WTC11 (cell line): ENCODE results near the gene CELSR1.

Experiments used
- CBFB ChIP-seq: sonication (generic); formaldehyde crosslinking; IDR thresholded peaks from 2 replicates; pipeline ENCODE4 v1.8.1; 2022; ENCODE audit warnings: mild to moderate bottlenecking, low read depth, missing genetic modification reagents
- CREM ChIP-seq: sonication (generic); formaldehyde crosslinking; IDR thresholded peaks from 2 replicates; pipeline ENCODE4 v1.8.1; 2022; ENCODE audit warnings: mild to moderate bottlenecking, missing genetic modification reagents, moderate library complexity
- FOXJ3 ChIP-seq: sonication (generic); formaldehyde crosslinking; IDR thresholded peaks from 2 replicates; pipeline ENCODE4 v1.9.0; 2021; ENCODE audit warnings: missing genetic modification reagents, mild to moderate bottlenecking, borderline replicate concordance
- IRF2 ChIP-seq: sonication (generic); formaldehyde crosslinking; IDR thresholded peaks from 2 replicates; pipeline ENCODE4 v1.8.0; 2022; ENCODE audit warnings: low read depth, missing genetic modification reagents, borderline replicate concordance
- NR2C2 ChIP-seq: sonication (generic); formaldehyde crosslinking; IDR thresholded peaks from 2 replicates; pipeline ENCODE4 v1.8.0; 2022; ENCODE audit warnings: mild to moderate bottlenecking, missing genetic modification reagents
- SMAD3 ChIP-seq: sonication (generic); formaldehyde crosslinking; IDR thresholded peaks from 2 replicates; pipeline ENCODE4 v1.8.0; 2022; ENCODE audit warnings: missing genetic modification reagents, mild to moderate bottlenecking, borderline replicate concordance
- TP53 ChIP-seq: sonication (generic); formaldehyde crosslinking; IDR thresholded peaks from 2 replicates; pipeline ENCODE4 v1.8.1; 2023; ENCODE audit warnings: mild to moderate bottlenecking, missing genetic modification reagents
- ZNF219 ChIP-seq: sonication (generic); formaldehyde crosslinking; IDR thresholded peaks from 2 replicates; pipeline ENCODE4 v1.8.0; 2023; ENCODE audit warnings: missing genetic modification reagents, mild to moderate bottlenecking, borderline replicate concordance
- TF ChIP-seq, protein P1 (sequence below): fragments of 200-600 bp; IDR thresholded peaks from 2 replicates; pipeline ENCODE4 v1.8.0; 2022; ENCODE audit warnings: antibody characterized with exemption
- TF ChIP-seq, protein P2 (sequence below): sonication (generic); formaldehyde crosslinking; IDR thresholded peaks from 2 replicates; pipeline ENCODE4 v1.8.1; 2023; ENCODE audit warnings: mild to moderate bottlenecking, missing genetic modification reagents, moderate library complexity
- TF ChIP-seq, protein P3 (sequence below): sonication (generic); formaldehyde crosslinking; IDR thresholded peaks from 2 replicates; pipeline ENCODE4 v1.8.1; 2022; ENCODE audit warnings: low read depth, missing genetic modification reagents, borderline replicate concordance
- TF ChIP-seq, protein P4 (sequence below): sonication (generic); formaldehyde crosslinking; conservative IDR thresholded peaks from 2 replicates; pipeline ENCODE4 v1.8.1; 2022; ENCODE audit warnings: mild to moderate bottlenecking, missing genetic modification reagents

DNA sequence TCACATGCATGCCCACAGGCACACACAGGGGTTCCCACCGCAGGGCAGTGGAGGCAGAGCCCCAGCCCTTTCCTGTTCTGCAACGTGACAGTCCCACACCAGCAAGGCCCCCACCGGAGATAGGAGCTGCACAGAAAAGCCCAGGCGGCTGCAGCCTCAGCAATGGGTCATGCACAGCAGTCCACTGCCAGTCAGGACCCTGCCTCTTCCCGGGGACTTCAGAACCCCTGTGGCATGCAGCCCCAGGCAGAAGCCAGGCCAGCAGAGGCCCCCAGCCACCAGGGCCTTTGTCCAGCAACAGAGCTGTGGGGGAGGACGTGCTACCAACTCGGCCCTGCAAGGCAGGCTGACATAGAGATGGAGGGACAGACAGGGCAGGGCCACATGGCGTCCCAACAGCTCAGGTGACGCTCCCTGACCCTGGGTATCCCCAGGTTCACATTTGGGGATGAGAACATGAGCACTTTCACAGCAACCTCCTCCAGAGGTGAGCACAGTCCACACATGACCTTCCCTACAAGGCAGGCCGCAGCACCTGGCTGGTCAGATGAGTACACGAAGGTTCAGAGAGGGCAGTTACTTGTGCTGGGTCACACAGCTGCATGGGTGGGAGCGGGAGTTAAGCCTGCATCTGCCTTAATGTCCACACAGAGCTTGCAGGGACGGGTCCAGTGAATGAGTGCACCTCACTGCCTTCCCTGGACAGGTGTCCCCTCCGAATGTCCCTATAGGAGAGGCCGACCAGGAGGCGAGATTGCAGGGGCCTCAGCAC, 87.3 kb downstream of the CELSR1 start:
- TF ChIP-seq SMAD3 (no peak), CREM (CRISPR knock-in tag) (no peak), FOXJ3 (CRISPR knock-in tag) (no peak), IRF2 (no peak), NR2C2 (CRISPR knock-in tag) (no peak), CBFB (CRISPR knock-in tag) (no peak), ZNF219 (CRISPR knock-in tag) (no peak), TP53 (CRISPR knock-in tag) (no peak)
- TF ChIP-seq, protein P1, sequence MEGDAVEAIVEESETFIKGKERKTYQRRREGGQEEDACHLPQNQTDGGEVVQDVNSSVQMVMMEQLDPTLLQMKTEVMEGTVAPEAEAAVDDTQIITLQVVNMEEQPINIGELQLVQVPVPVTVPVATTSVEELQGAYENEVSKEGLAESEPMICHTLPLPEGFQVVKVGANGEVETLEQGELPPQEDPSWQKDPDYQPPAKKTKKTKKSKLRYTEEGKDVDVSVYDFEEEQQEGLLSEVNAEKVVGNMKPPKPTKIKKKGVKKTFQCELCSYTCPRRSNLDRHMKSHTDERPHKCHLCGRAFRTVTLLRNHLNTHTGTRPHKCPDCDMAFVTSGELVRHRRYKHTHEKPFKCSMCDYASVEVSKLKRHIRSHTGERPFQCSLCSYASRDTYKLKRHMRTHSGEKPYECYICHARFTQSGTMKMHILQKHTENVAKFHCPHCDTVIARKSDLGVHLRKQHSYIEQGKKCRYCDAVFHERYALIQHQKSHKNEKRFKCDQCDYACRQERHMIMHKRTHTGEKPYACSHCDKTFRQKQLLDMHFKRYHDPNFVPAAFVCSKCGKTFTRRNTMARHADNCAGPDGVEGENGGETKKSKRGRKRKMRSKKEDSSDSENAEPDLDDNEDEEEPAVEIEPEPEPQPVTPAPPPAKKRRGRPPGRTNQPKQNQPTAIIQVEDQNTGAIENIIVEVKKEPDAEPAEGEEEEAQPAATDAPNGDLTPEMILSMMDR, result no peak
- TF ChIP-seq, protein P2, sequence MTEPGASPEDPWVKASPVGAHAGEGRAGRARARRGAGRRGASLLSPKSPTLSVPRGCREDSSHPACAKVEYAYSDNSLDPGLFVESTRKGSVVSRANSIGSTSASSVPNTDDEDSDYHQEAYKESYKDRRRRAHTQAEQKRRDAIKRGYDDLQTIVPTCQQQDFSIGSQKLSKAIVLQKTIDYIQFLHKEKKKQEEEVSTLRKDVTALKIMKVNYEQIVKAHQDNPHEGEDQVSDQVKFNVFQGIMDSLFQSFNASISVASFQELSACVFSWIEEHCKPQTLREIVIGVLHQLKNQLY, result no peak
- TF ChIP-seq, protein P3, sequence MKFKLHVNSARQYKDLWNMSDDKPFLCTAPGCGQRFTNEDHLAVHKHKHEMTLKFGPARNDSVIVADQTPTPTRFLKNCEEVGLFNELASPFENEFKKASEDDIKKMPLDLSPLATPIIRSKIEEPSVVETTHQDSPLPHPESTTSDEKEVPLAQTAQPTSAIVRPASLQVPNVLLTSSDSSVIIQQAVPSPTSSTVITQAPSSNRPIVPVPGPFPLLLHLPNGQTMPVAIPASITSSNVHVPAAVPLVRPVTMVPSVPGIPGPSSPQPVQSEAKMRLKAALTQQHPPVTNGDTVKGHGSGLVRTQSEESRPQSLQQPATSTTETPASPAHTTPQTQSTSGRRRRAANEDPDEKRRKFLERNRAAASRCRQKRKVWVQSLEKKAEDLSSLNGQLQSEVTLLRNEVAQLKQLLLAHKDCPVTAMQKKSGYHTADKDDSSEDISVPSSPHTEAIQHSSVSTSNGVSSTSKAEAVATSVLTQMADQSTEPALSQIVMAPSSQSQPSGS (CRISPR knock-in tag), result no peak
- TF ChIP-seq, protein P4, sequence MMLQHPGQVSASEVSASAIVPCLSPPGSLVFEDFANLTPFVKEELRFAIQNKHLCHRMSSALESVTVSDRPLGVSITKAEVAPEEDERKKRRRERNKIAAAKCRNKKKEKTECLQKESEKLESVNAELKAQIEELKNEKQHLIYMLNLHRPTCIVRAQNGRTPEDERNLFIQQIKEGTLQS (CRISPR knock-in tag), result no peak
